GM23338 (cell line): ENCODE data around the gene KLHL13. TPM values are rescaled to one million over a fixed set of nuclear protein-coding genes. Genes with fewer than 3 reads are reported as not detected.

Experiments used
- ATAC-seq: fragments of 200-7000 bp; cut with Tn5 transposase; 3 replicates; pipeline ENCODE4 v1.9.1; 2020
- DNase-seq: peaks from one replicate; pipeline ENCODE4 v3.0.0-alpha.2; 2015; ENCODE audit warnings: low spot score
- H2AFZ ChIP-seq: fragments of 200-600 bp; sonication (generic); 2 replicates; pipeline ENCODE4 v1.8.0; 2016; ENCODE audit warnings: antibody characterized with exemption, mild to moderate bottlenecking, moderate library complexity
- H3F3A ChIP-seq: fragments of 200-600 bp; sonication (generic); replicated peaks from 2 replicates; pipeline ENCODE4 v1.8.0; 2017; ENCODE audit warnings: antibody characterized with exemption, mixed run types, low read depth
- H3K27ac ChIP-seq: fragments of 200-600 bp; sonication (generic); 2 replicates; pipeline ENCODE4 v1.6.1; 2016; ENCODE audit warnings: low read depth
- H3K27me3 ChIP-seq: fragments of 200-600 bp; sonication (generic); 2 replicates; pipeline ENCODE4 v1.8.0; 2016; ENCODE audit warnings: mild to moderate bottlenecking, mixed run types, moderate library complexity; ENCODE audit not compliant: insufficient read depth
- H3K36me3 ChIP-seq: fragments of 200-600 bp; sonication (generic); 2 replicates; pipeline ENCODE4 v1.8.0; 2016; ENCODE audit warnings: mild to moderate bottlenecking; ENCODE audit not compliant: insufficient read depth
- H3K4me1 ChIP-seq: fragments of 200-600 bp; sonication (generic); 2 replicates; pipeline ENCODE4 v1.8.0; 2016; ENCODE audit warnings: mild to moderate bottlenecking, moderate library complexity; ENCODE audit not compliant: insufficient read depth
- H3K4me2 ChIP-seq: fragments of 200-600 bp; sonication (generic); 2 replicates; pipeline ENCODE4 v1.7.1; 2017; ENCODE audit warnings: mixed run types
- H3K4me3 ChIP-seq: fragments of 200-600 bp; sonication (generic); 2 replicates; pipeline ENCODE4 v1.6.1; 2016; ENCODE audit warnings: mixed run types
- H3K79me2 ChIP-seq: fragments of 200-600 bp; sonication (generic); replicated peaks from 2 replicates; pipeline ENCODE4 v1.8.0; 2017; ENCODE audit warnings: mild to moderate bottlenecking; ENCODE audit not compliant: insufficient read depth
- H3K9me2 ChIP-seq: fragments of 200-600 bp; sonication (generic); 2 replicates; pipeline ENCODE4 v1.8.0; 2017; ENCODE audit not compliant: insufficient read depth
- H4K20me1 ChIP-seq: fragments of 200-600 bp; sonication (generic); replicated peaks from 2 replicates; pipeline ENCODE4 v1.8.0; 2017; ENCODE audit warnings: mild to moderate bottlenecking; ENCODE audit not compliant: insufficient read depth
- H3K27ac Mint-ChIP-seq: 2 replicates; pipeline ENCODE4 v1.8.0; 2020; ENCODE audit warnings: inconsistent platforms, mild to moderate bottlenecking, moderate library complexity, mixed read lengths
- H3K27me3 Mint-ChIP-seq: 3 replicates; pipeline ENCODE4 v1.8.0; 2022; ENCODE audit warnings: low read depth, mild to moderate bottlenecking, moderate library complexity, mixed read lengths, inconsistent platforms; ENCODE audit not compliant: insufficient read depth, poor library complexity
- H3K36me3 Mint-ChIP-seq: 3 replicates; pipeline ENCODE4 v1.8.0; 2021; ENCODE audit warnings: low read depth, mild to moderate bottlenecking, inconsistent platforms, moderate library complexity, mixed read lengths
- H3K4me1 Mint-ChIP-seq: 3 replicates; pipeline ENCODE4 v1.8.0; 2020; ENCODE audit warnings: mild to moderate bottlenecking, inconsistent platforms, mixed read lengths
- H3K4me3 Mint-ChIP-seq: 3 replicates; pipeline ENCODE4 v1.8.0; 2021; ENCODE audit warnings: moderate library complexity, mild to moderate bottlenecking, inconsistent platforms, mixed read lengths
- H3K9me3 Mint-ChIP-seq: 3 replicates; pipeline ENCODE4 v1.8.0; 2020; ENCODE audit warnings: moderate library complexity, mild to moderate bottlenecking, inconsistent platforms, mixed read lengths
- CTCF ChIP-seq, 2 experiments: fragments of 200-600 bp in 1 of 2; sonication (generic) in 1 of 2; conservative IDR thresholded peaks; 2 replicates each; pipeline versions ENCODE4 v1.5.1 to v1.6.1; 2016 to 2017; ENCODE audit warnings: antibody characterized with exemption in 2 of 2, low read depth in 2 of 2, mild to moderate bottlenecking in 2 of 2, moderate library complexity in 1 of 2
- ETS1 ChIP-seq: IDR thresholded peaks from 2 replicates; pipeline ENCODE4 v1.6.1; 2016; ENCODE audit warnings: antibody characterized with exemption
- EZH2 ChIP-seq: fragments of 200-600 bp; sonication (generic); IDR thresholded peaks from one replicate; pipeline ENCODE4 v1.8.0; 2017; ENCODE audit warnings: antibody characterized with exemption, mild to moderate bottlenecking, low read depth; ENCODE audit not compliant: unreplicated experiment
- NANOG ChIP-seq: IDR thresholded peaks from 2 replicates; pipeline ENCODE4 v1.6.1; 2016; ENCODE audit warnings: antibody characterized with exemption, borderline replicate concordance
- POLR2AphosphoS5 ChIP-seq: IDR thresholded peaks from 2 replicates; pipeline ENCODE4 v1.6.1; 2016; ENCODE audit warnings: antibody characterized with exemption, low read depth
- ZNF114 ChIP-seq: fragments of 250-450 bp; sonication (Bioruptor Pico); IDR thresholded peaks from 2 replicates; pipeline ENCODE4 v1.5.0; 2020; ENCODE audit warnings: mild to moderate bottlenecking, moderate library complexity
- ZNF331 ChIP-seq: fragments of 250-450 bp; sonication (Bioruptor Pico); IDR thresholded peaks from 2 replicates; pipeline ENCODE4 v1.5.0; 2020; ENCODE audit warnings: low read depth, mild to moderate bottlenecking, moderate library complexity
- ZNF462 ChIP-seq: fragments of 250-450 bp; sonication (Bioruptor Pico); IDR thresholded peaks from 2 replicates; pipeline ENCODE4 v1.5.0; 2020; ENCODE audit warnings: mild to moderate bottlenecking, moderate library complexity
- polyA plus RNA-seq: library from polyadenylated mRNA; unstranded; fragments of >200 nt; fragmentation: Nextera tagmentation; extraction: Ambion mirVana; gene quantifications from 2 replicates; pipeline ENCODE4 v1.2.1, GENCODE V29; 2016
- total RNA-seq: library from RNA; depleted of rRNA; stranded (reverse); fragments of >200 nt; shearing (Covaris generic); gene quantifications from 2 replicates; pipeline ENCODE4 v1.2.3, GENCODE V29; 2014

KLHL13 gene
- total and polyA plus RNA-seq, 2 experiments from 2014 or later: 5.9 to 10.9 TPM

GRCh38 chrX:118115953-118116712 lies 477 bp downstream of the KLHL13 start:
- Histone ChIP-seq H3K4me2 (peak overlapping the region; percentile 83), H3K9me2 (no peaks in the 10 kb centered on the region), H2AFZ (peak overlapping the region; percentile 83; the same call in 1 of the 2 replicates), H3K27ac (no peak overlapping the region), H3K27me3 (peaks cover 17% of the 10 kb centered on the region), H3K4me1 (no peaks in the 10 kb centered on the region), H3K79me2 (no peaks in the 10 kb centered on the region), H3K4me3 (peak overlapping the region; percentile 64), H4K20me1 (no peaks in the 10 kb centered on the region), H3K36me3 (no peaks in the 10 kb centered on the region), H3F3A (no peaks in the 10 kb centered on the region)
- Mint-ChIP-seq H3K36me3 (peaks cover 3% of the 10 kb centered on the region; the same call in 1 of the 3 replicates), H3K9me3 (no peaks in the 10 kb centered on the region), H3K27ac (no peak overlapping the region), H3K4me1 (peaks cover 9% of the 10 kb centered on the region), H3K4me3 (peak overlapping the region; percentile 93), H3K27me3 (no peaks in the 10 kb centered on the region)
- TF ChIP-seq NANOG (no peak), ETS1 (no peak), ZNF114 (no peak), POLR2AphosphoS5 (no peak), EZH2 (no peak), ZNF462 (CRISPR knock-in tag) (no peak), CTCF (conservative IDR thresholded peaks at IDR 0.05; ENCODE audit: low read depth in 2 of 2) (no peak), ZNF331 (CRISPR knock-in tag) (no peak)
- ATAC-seq: peak; percentile 82
- DNase-seq: peak; percentile 33
